Neural crest cell (in vitro differentiated cells): Measurements from ENCODE around the gene TTC9. TPM values are rescaled to one million over a fixed set of nuclear protein-coding genes. Genes with fewer than 3 reads are reported as not detected.

Experiments used
- DNase-seq: peaks from one replicate; pipeline ENCODE4 v3.0.0; 2021; ENCODE audit warnings: low read depth, mixed read lengths, low spot score
- H3K27ac Mint-ChIP-seq: one replicate; pipeline ENCODE4 v1.8.0; 2021; ENCODE audit warnings: mild to moderate bottlenecking, mixed read lengths; ENCODE audit not compliant: unreplicated experiment
- H3K27me3 Mint-ChIP-seq: 2 replicates; pipeline ENCODE4 v1.8.0; 2021; ENCODE audit warnings: low read depth, mild to moderate bottlenecking, mixed read lengths
- H3K36me3 Mint-ChIP-seq: 2 replicates; pipeline ENCODE4 v1.8.0; 2021; ENCODE audit warnings: low read depth, mild to moderate bottlenecking, mixed read lengths
- H3K4me1 Mint-ChIP-seq: 2 replicates; pipeline ENCODE4 v1.8.0; 2021; ENCODE audit warnings: mixed read lengths
- H3K4me3 Mint-ChIP-seq: one replicate; pipeline ENCODE4 v1.8.0; 2021; ENCODE audit warnings: mild to moderate bottlenecking, mixed read lengths
- H3K9me3 Mint-ChIP-seq: 2 replicates; pipeline ENCODE4 v1.8.0; 2021; ENCODE audit warnings: mixed read lengths
- CTCF ChIP-seq: fragments of 200-600 bp; sonication (generic); conservative IDR thresholded peaks from 2 replicates; pipeline ENCODE4 v1.5.0; 2021; ENCODE audit warnings: antibody characterized with exemption, mild to moderate bottlenecking
- total RNA-seq: library from RNA; stranded (reverse); gene quantifications from 2 replicates; pipeline ENCODE4 v1.2.1, GENCODE V29; 2021

TTC9 gene
- total RNA-seq, 1 donor from 2014 or later: 4.2 TPM

- no peak overlapping the region for H3K27ac Mint-ChIP-seq
- H3K9me3 Mint-ChIP-seq: no peaks in the 10 kb centered on the region
- peaks cover 30% of the 10 kb centered on the region for H3K27me3 Mint-ChIP-seq
- no peak overlapping the region for H3K4me3 Mint-ChIP-seq
- no peak for TF ChIP-seq CTCF
- no peak for DNase-seq
- H3K4me1 Mint-ChIP-seq: peaks cover 2% of the 10 kb centered on the region
- no peaks in the 10 kb centered on the region for H3K36me3 Mint-ChIP-seq
Measured at GRCh38 chr14:70708717-70709570, 67.2 kb downstream of the TTC9 start.

- H3K27ac Mint-ChIP-seq: peak overlapping the region; percentile 66
- H3K4me3 Mint-ChIP-seq: no peak overlapping the region
- H3K27me3 Mint-ChIP-seq: peaks cover 26% of the 10 kb centered on the region
- no peaks in the 10 kb centered on the region for H3K9me3 Mint-ChIP-seq
- TF ChIP-seq CTCF: no peak
- H3K36me3 Mint-ChIP-seq: no peaks in the 10 kb centered on the region
- peaks cover 5% of the 10 kb centered on the region for H3K4me1 Mint-ChIP-seq
- DNase-seq: no peak
Measured at GRCh38 chr14:70709726-70710382, 68.1 kb downstream of the TTC9 start.

- no peaks in the 10 kb centered on the region for H3K9me3 Mint-ChIP-seq
- H3K4me1 Mint-ChIP-seq: peaks cover 5% of the 10 kb centered on the region
- no peaks in the 10 kb centered on the region for H3K36me3 Mint-ChIP-seq
- H3K4me3 Mint-ChIP-seq: no peak overlapping the region
- no peak overlapping the region for H3K27ac Mint-ChIP-seq
- no peak for DNase-seq
- no peak for TF ChIP-seq CTCF
- peaks cover 25% of the 10 kb centered on the region for H3K27me3 Mint-ChIP-seq
Measured at GRCh38 chr14:70711451-70711850, 69.7 kb downstream of the TTC9 start.

- H3K36me3 Mint-ChIP-seq: no peaks in the 10 kb centered on the region
Measured at GRCh38 chr14:70713096-70713495, 71.4 kb downstream of the TTC9 start.

GRCh38 chr14:70713511-70713916, 71.8 kb downstream of the TTC9 start:
- no peak overlapping the region for H3K27ac Mint-ChIP-seq
- H3K9me3 Mint-ChIP-seq: no peaks in the 10 kb centered on the region
- no peaks in the 10 kb centered on the region for H3K36me3 Mint-ChIP-seq
- no peak overlapping the region for H3K4me3 Mint-ChIP-seq
- peaks cover 18% of the 10 kb centered on the region for H3K27me3 Mint-ChIP-seq
- peaks cover 5% of the 10 kb centered on the region for H3K4me1 Mint-ChIP-seq
- TF ChIP-seq CTCF: no peak
- DNase-seq: no peak

More at GRCh38 chr14:70713096-70713495, 71.4 kb downstream of the TTC9 start:
- DNase-seq: no peak
- Mint-ChIP-seq H3K4me3 (no peak overlapping the region), H3K4me1 (peaks cover 5% of the 10 kb centered on the region), H3K27ac (no peak overlapping the region), H3K9me3 (no peaks in the 10 kb centered on the region), H3K27me3 (peaks cover 22% of the 10 kb centered on the region)
- no peak for TF ChIP-seq CTCF
